Iris pigment epithelial cell (primary cell): ENCODE results near the gene NOS1.

Experiments
- DNase-seq: peaks from one replicate; pipeline ENCODE4 v3.0.0-alpha.2; 2011; ENCODE audit warnings: low read depth

The NOS1 gene

GRCh38 chr12:117330441-117331113, 30.8 kb downstream of the NOS1 start:
- no peak for DNase-seq

DNA sequence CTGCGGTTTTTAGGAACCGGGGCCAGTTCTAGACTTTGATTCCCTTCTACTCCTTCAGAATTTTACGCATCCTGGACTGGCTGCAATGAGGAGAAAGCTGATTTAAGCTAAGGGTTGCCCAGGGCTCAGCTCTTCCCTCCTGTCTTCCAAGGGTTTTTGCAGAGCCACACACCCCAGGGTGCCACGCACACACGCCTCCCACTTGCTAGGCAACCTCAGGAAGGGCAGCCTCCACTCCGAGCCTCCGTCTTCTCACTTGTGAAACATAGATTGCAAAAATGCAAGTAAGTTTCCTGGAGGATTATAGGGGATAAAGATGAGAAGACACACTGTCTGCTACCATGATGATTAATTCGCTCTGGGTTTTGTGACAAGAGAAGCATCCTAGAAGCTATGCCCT, 31.7 kb downstream of the NOS1 start:
- DNase-seq: no peak

DNA sequence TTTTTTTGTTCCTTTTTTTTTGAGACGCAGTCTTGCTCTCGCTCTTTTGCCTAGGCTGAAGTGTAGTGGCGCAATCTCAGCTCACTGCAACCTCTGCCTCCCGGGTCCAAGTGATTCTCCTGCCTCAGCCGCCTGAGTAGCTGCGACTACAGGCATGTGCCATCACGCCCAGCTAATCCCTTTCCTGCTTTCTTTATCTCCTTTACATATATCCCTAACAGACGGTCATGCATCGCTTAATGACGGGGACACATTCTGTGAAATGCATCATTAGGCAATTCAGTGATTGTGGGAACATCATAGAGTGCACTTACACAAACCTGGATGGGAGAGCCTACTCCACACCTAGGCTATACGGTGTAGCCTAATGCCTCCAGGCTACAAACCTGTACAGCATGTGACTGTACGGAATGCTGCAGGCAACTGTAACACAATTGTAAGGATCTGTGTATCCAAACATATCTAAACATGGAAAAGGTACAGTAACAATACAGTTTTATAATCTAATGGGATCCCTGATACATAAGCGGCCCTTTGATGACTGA, 32.8 kb downstream of the NOS1 start:
- no peak for DNase-seq

DNA sequence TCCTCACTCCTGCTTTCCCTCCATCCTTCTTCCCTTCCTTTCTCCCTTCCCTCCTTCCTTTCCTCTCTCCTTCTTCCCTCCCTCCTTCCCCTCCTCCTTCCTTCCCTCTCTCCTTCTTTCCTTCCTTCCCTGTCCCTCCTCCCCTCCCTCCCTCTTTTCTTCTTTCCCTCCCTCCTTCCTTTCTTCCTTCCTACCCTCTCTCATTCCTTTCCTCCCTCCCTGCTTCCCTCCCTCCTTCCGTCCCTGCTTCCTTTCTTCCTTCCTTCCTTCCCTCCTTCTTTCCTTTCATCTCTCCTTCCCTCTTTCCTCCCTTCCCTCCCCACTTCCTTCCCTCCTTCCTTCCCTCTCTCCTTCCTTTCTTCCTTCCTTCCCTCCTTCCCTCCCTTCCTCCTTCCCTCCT, 39.0 kb downstream of the NOS1 start:
- no peak for DNase-seq

DNA sequence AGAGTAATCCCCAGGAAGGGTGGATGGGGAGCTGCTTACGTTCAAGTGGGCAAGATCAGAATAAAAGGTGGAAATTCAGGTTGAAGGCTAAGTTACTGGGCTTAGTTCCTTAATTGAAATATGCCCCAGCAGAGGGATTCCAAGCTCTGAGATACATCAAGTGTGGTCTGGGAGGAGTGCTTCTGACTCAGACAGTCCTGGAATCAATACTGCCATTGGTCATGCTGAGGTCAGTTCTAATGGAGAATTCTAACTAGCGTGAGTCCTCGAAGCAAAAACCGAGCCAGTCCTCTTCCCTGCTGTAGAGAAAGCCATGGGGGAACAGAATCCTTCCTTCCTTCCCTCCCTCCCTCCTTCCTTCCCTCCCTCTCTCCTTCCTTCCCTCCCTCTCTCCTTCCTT, 39.9 kb downstream of the NOS1 start:
- DNase-seq: no peak

GRCh38 chr12:117318591-117318990, 42.8 kb downstream of the NOS1 start:
- no peak for DNase-seq

DNA sequence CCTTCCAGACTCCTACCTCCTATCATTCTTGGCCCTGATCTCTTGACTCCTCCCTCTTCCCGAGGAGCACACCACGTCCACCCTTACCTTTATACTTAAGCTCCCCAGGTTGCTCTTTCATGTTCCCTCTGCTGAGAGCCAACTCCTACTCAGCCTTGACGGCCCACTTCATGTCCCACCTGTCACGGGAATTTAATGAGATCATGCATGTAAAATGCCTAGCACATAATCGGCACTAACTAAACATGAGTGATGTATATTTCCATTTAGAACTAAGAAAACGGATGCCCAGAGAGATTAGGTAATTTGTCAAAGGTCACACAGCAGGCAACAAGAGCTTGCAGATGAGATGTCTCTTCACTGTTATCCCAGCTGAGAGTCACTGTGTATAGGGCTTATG, 45.1 kb downstream of the NOS1 start:
- no peak for DNase-seq

- DNase-seq: no peak
Observed at GRCh38 chr12:117313926-117314325, 47.5 kb downstream of the NOS1 start.

- DNase-seq: no peak
Observed at GRCh38 chr12:117312770-117313169, 48.7 kb downstream of the NOS1 start.

DNA sequence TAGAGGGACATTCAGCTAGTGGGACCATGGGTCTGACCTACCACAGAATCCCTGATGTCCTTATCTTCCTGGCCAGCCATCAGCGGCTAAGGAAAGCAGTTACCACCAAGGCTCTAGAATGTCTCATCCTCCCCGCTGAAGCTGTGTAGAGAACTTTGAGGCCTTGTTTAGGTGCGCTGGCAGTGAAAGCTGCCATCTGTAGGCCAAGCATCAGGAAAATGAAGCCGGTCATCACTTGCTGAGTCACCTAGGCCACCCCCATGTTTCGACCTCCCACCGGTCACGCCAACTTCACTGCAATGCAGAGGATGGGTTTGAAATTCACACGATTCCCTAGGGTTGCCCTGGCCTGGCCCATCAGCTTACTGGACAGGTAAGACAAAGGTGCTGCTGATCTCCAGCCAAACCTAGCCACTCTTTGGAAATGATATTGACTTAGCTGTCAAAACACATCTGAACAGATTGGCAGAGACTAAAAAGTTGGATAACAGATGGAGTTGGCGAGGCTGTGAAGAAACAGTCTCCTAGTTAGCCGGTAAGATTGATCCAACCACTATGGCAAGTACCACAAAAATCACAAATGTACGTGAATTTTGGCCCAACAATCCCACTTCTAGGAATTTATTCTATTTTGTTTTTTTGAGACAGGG, 52.0 kb downstream of the NOS1 start:
- no peak for DNase-seq

GRCh38 chr12:117300174-117300573, 61.3 kb downstream of the NOS1 start:
- no peak for DNase-seq

- no peak for DNase-seq
Observed at GRCh38 chr12:117298648-117299225, 62.7 kb downstream of the NOS1 start.

DNA sequence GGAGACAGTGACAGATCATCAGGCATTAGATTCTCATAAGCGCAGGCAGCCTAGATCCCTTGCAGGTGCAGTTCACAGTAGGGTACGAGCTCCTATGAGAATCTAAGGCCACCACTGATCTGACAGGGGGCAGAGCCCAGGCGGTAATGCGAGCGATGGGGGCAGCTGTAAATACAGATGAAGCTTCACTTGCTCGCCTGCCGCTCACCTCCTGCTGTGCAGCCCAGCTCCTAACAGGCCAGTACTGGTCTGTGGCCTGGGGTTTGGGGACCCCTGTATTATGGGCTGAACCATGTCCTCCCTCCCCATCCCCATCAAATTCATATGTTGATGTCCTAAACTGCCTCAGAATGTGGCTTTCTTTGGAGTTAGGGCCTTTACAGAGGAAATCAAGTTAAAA, 63.2 kb downstream of the NOS1 start:
- DNase-seq: no peak

DNA sequence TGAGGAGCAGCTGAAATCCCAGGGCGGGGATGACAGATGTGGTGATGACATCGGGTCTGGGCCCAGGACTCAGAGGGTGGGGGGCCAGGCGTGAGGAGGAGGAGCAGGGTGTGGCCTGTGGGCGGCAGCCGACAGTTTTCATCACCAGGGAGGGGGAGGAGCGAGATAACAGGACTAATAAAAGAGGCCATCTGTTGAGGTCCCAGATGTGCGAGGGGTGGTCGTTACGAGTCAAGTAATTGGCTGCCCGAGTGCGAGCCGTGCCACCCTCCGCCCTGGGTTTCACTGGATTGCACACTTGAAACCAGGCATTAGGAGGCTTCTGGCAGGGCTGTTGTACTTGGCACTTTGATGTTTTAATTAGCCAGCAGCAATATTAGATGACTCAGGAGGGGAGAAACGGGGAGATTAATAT, 67.2 kb downstream of the NOS1 start:
- no peak for DNase-seq

DNA sequence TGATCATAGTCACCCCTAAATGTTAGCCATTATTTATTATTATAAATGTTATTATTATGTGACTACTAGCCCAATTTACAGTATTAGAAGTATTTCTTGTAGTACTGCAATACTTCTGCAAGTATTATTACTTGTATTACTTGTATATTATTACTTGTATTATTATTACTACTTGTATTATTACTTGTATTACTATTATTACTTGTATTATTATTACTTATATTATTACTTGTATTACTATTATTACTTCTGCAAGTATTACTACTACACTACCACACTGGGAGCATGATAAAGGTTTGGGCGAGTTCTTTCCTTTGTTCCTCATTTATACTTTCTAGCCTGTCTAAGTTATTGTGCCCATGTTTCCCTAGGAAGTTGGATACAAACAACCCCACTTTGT, 67.9 kb downstream of the NOS1 start:
- DNase-seq: no peak

DNA sequence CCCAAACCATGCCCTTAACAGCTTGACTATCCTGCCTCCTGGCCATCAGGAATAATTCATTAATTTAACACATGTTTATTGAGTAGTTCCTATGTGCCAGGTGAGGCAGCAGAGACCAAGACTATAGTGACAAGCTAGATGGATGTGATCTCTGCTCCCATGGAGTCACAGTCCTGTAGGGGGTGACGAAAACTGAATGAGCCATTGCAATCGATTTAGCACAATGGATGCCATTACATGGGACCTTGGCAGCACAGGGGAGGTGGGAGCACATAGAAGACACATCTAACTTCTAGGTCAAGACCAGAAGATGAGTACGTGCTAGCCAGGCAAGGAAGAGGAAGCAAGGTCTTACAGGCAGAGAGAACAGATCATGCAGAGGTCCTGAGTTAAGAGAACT, 68.7 kb downstream of the NOS1 start:
- DNase-seq: no peak

DNA sequence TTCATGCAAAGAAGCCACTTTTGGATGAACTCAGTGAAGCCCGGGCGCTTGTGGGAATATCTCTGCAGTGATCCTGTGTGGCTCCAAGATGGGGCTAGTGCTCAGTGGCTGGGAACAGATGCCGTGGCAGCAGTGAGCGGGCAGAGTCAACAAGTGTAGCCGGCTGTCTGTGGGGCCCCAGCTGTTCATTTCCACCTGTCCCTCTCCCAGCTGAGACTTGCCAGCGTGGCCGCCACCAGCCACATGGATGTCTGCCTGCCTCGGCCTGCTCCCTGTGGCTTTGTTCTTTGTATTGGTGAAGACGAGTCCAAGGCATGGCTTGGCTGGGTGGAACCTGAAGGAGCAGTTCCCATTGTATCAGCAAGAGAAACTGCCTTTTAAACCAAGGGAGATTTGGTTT, 77.3 kb downstream of the NOS1 start:
- DNase-seq: no peak

DNA sequence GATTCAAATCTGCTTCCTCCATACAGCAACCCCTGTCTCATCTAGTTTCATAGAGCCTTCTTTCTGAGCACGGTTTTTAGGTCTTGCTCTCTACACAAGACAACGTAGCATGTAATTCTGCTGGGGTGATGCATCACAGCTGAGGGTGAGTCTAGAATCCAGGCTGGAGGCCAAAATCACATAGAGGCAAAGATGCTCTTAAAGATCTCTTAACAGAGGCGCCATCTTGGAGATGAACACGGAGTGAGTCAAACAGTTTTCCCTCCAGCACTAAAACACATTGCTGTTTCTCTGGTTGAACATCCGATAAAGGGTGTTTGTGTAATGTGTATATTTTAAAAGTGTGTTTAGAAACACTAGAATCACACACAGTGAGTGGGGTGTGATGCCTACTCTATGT, 78.9 kb downstream of the NOS1 start:
- DNase-seq: no peak

DNA sequence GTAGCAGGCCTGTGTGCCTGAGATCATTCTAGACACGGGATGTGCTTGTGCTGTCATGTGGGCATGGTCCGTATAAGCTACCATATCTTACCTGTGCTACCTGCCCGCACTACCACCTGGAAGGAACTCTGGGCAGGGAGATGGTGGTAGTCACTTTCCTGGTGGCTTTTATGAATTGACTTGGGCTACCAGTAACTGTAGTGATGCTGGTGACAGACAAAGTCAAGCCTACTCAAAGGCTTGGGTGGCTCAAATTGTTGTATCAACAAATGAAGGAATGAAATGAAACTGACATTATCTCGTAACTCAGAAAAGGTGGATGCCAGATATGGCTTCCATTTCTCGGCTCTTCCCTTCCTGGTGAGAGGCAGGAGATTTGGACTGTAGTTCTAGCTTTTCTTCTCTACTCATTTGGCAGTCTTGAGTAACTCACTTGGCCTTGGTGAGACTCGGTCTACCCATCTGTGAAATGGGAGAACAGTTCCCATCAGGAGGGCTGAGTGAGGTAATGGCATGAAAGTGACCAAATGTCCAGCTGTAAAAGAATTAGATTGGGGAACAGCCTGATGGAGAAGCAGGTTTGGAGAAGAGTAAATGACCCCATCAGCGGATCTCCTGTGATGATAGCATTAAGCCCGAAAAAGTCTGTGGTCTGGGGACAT, 81.3 kb downstream of the NOS1 start:
- DNase-seq: no peak

GRCh38 chr12:117279606-117280005, 81.8 kb downstream of the NOS1 start:
- no peak for DNase-seq

GRCh38 chr12:117277875-117278274, 83.6 kb downstream of the NOS1 start:
- DNase-seq: no peak

DNA sequence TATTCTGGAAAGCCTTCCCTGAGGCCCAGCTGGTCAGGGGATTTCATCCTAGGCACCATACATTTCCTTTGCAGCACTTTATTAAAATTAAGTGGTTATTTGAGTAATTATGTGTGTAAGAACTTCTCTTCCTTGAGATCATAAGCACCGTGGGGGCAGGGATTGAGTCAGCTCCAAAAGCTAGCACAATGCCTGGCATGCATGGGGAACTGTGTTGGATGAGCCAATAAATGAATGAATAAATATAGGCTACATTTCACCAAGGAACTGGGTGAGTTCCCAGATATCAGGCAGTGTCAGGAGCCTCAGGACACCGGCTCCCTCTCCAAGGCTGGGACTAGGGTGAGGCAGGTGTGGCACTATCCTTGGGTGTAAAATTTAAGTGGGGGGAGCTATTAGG, 88.3 kb downstream of the NOS1 start:
- no peak for DNase-seq

GRCh38 chr12:117272690-117273089, 88.7 kb downstream of the NOS1 start:
- no peak for DNase-seq
